Nephron (organoid): ENCODE results near the gene SOCS1.

Source experiments
- H3K27ac Mint-ChIP-seq, 3 experiments: 2 replicates each; pipeline ENCODE4 v1.8.0; 2020; ENCODE audit warnings: mixed read lengths in 3 of 3, mild to moderate bottlenecking in 2 of 3, moderate library complexity in 1 of 3
- H3K27me3 Mint-ChIP-seq: 2 replicates; pipeline ENCODE4 v1.8.0; 2021; ENCODE audit warnings: low read depth, mild to moderate bottlenecking, moderate library complexity, mixed read lengths
- H3K36me3 Mint-ChIP-seq: 2 replicates; pipeline ENCODE4 v1.8.0; 2020; ENCODE audit warnings: low read depth, mixed read lengths
- H3K4me1 Mint-ChIP-seq: 2 replicates; pipeline ENCODE4 v1.8.0; 2020; ENCODE audit warnings: mixed read lengths
- H3K4me3 Mint-ChIP-seq, 3 experiments: 2 replicates each; pipeline ENCODE4 v1.8.0; 2020; ENCODE audit warnings: mild to moderate bottlenecking in 3 of 3, mixed read lengths in 3 of 3, moderate library complexity in 2 of 3
- H3K9me3 Mint-ChIP-seq: 2 replicates; pipeline ENCODE4 v1.8.0; 2020; ENCODE audit warnings: mixed read lengths
- TF ChIP-seq, protein P1 (sequence below), 3 experiments: fragments of 200-600 bp; sonication (generic); IDR thresholded peaks; one replicate each; pipeline ENCODE4 v1.5.0; 2021; ENCODE audit warnings: antibody characterized with exemption in 3 of 3; ENCODE audit not compliant: unreplicated experiment in 3 of 3

SOCS1 gene

DNA sequence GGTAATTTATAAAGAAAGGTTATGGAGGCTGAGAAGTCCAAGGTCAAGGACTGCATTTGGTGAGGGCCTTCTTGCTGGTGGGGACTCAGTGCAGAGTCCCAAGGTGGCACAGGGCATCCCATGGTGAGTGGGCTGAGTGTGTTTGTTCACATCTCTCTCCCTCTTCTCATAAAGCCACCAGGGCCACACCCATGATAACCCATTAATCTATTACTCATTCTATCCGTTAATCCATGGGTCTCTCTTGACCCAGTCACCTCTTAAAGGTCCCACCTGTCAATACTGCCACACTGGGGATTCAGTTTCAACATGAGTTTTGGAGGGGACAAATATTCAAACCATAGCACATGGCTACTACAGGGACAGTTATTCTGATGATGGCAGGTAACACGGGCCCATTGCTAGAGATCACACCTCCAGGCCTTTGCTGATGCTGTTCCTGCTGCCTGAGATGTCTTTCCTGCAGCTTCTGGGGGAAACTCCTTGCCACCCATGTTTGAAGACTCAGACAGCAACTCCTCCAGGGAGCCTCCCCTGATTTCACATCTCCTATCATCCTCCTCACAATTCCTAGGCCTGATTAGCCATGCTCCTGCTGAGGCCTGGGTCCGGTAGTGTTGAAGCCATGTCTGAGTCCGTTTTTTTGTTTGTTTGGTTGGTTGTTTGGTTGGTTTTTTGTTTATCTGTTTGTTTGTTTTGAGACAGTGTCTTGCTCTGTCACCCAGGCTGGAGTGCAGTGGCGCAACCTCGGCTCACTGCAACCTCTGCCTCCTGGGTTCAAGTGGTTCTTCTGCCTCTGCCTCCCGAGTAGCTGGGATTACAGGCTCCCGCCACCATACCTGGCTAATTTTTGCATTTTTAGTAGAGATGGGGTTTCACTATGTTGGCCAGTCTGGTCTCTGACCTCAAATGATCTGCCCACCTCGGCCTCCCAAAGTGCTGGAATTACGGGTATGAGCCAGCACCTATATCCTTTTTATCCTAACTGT lies 16.1 kb downstream of the SOCS1 start:
- TF ChIP-seq, protein P1, sequence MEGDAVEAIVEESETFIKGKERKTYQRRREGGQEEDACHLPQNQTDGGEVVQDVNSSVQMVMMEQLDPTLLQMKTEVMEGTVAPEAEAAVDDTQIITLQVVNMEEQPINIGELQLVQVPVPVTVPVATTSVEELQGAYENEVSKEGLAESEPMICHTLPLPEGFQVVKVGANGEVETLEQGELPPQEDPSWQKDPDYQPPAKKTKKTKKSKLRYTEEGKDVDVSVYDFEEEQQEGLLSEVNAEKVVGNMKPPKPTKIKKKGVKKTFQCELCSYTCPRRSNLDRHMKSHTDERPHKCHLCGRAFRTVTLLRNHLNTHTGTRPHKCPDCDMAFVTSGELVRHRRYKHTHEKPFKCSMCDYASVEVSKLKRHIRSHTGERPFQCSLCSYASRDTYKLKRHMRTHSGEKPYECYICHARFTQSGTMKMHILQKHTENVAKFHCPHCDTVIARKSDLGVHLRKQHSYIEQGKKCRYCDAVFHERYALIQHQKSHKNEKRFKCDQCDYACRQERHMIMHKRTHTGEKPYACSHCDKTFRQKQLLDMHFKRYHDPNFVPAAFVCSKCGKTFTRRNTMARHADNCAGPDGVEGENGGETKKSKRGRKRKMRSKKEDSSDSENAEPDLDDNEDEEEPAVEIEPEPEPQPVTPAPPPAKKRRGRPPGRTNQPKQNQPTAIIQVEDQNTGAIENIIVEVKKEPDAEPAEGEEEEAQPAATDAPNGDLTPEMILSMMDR (IDR thresholded peaks at IDR 0.05; ENCODE audit: unreplicated experiment in 3 of 3): no peak
- Mint-ChIP-seq H3K27me3 (peaks cover 10% of the 10 kb centered on the region), H3K9me3 (no peaks in the 10 kb centered on the region), H3K36me3 (no peaks in the 10 kb centered on the region), H3K4me1 (peaks cover 5% of the 10 kb centered on the region), H3K27ac (no peak overlapping the region), H3K4me3 (no peak overlapping the region)

DNA sequence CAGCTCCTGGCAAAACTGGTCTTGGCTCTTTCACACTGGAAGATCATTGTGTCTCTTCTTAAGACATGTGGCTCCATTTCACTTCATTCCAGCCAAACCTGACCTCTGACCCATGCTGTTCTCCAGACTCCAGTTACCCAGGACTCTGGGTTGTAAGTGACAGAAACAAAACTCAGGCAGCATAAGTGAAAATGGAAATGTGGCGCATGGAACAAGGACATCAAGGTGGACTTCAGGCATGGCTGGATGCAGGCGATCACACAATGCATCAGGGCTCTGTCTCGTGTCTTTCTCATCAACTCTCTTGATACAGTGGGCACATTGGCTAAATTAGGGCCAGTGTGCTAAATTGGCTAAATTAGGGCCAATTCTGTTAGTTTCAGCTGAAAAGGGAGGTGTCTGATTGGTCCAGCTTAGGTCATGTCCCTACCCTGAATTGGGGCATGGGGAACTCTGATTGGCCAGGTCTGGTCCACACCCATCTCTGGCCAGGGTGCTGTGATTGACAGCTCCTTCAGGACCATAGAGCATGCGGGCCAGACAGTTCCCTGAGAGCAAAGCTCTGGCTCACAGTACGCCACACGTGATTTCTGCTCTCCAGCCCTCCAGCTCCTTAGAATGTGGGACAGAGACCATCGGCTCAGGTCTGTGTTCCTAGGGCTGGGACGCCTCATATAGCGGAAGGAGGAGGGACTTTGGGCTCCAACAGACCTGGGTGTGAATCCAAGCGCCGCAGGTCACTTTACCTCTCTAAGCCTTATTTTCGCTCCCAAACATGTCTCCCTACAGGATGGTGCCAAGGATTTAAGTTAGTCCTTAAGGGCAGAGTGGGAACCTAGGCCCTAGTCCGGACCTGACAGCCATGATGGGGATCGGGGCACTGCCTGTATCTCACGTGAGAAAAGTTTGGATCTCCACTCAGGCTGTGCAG lies 17.5 kb downstream of the SOCS1 start:
- Mint-ChIP-seq H3K4me1 (peaks cover 5% of the 10 kb centered on the region), H3K27me3 (peaks cover 5% of the 10 kb centered on the region), H3K36me3 (no peaks in the 10 kb centered on the region), H3K27ac (no peak overlapping the region), H3K4me3 (no peak overlapping the region), H3K9me3 (no peaks in the 10 kb centered on the region)
- TF ChIP-seq, protein P1 (IDR thresholded peaks at IDR 0.05; ENCODE audit: unreplicated experiment in 3 of 3): no peak

DNA sequence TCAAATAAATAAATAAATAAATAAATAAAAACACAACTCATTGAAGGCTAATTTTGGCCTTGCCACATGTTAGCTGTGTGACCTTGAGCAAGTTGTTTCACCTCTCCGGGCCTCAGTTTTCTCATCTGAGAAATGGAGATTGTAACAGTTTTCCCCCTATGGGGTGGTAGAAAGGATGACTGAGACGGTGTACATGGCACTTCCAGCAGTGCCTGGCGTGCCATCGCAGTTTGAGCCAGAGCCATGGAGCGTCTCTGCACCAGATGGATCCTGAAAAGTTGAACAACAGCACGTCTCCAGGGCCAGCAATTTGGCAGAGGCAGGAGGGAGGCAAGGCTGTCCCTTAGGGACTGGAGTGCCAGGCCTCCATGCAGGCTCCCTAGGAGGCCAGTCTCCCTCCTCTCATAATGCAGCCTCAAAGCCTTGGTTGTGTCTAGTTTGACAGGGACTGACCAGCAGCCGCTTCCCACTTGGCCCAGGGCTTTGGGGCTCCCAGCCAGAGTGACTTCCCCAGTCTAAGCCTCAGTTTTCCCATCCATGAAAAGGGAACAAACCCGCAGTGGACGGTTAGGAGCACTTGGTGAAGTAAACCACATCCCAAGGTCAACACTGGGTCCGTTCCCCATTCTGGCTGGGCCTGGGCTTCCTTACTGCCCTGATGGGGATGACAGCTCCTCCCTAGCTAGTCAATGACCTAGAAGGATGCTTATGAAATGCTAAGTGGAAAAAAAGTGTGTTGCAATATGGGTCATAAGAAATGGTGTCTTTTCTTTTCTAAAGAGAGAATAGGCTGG lies 19.3 kb downstream of the SOCS1 start:
- Mint-ChIP-seq H3K36me3 (no peaks in the 10 kb centered on the region), H3K4me3 (no peak overlapping the region), H3K27ac (no peak overlapping the region), H3K27me3 (peaks cover 5% of the 10 kb centered on the region), H3K4me1 (peaks cover 5% of the 10 kb centered on the region), H3K9me3 (no peaks in the 10 kb centered on the region)
- TF ChIP-seq, protein P1 (IDR thresholded peaks at IDR 0.05; ENCODE audit: unreplicated experiment in 3 of 3): no peak

DNA sequence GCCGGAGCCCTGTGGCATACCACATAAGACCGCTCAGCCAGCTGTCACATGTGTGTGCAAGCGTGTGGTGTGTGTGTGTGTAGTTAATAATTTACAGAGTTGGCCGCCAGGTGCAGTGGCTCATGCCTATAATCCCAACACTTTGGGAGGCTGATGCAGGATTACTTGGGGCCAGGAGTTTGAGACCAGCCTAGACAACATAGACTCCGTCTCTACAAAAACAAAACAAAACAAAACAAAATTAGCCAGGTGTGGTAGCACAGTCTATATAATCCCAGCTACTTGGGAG lies 20.4 kb downstream of the SOCS1 start:
- peaks cover 5% of the 10 kb centered on the region for H3K27me3 Mint-ChIP-seq
- no peaks in the 10 kb centered on the region for H3K9me3 Mint-ChIP-seq
- no peak overlapping the region for H3K4me3 Mint-ChIP-seq
- TF ChIP-seq, protein P1 (IDR thresholded peaks at IDR 0.05; ENCODE audit: unreplicated experiment in 3 of 3): no peak
- H3K27ac Mint-ChIP-seq: peak overlapping the region in 2 of 3 experiments; percentile 11 to 24
- peaks cover 9% of the 10 kb centered on the region for H3K4me1 Mint-ChIP-seq
- no peaks in the 10 kb centered on the region for H3K36me3 Mint-ChIP-seq

DNA sequence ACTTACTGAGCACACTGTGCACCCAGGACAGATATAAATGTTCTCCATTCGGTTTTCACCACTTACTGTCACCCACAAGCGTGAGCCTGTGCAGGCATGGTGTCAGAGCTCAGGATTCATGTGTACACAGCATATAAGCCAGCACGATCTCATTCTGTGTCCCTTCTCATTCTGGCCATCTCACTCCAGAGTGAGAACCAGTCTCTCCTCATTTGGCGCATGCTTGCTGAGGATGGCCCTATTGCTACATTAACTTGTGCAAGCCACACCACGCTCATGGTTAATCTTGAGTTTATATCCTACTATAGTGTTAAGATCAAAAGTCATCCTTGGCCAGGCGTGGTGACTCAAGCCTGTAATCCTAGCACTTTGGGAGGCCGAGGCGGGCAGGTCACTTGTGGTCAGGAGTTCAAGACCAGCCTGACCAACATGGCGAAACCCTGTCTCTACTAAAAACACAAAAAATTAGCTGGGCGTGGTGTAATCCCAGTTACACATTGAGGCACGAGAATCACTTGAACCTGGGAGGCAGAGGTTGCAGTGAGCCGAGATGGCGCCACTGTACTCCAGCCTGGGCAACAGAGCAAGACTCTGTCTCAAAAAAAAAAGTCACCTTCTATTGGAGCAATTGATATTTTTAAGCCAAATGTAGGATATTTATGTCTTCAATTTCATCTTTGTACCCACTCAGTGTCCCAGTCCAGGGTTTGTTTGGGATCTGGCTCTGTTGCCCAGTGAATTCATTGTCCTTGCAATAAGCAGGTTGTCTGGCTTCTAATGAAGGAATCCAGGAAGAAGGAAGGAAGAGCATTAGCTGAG lies 20.9 kb downstream of the SOCS1 start:
- TF ChIP-seq, protein P1 (IDR thresholded peaks at IDR 0.05; ENCODE audit: unreplicated experiment in 3 of 3): no peak
- Mint-ChIP-seq H3K36me3 (no peaks in the 10 kb centered on the region), H3K9me3 (no peaks in the 10 kb centered on the region), H3K27me3 (peaks cover 5% of the 10 kb centered on the region), H3K4me3 (no peak overlapping the region), H3K27ac (peak overlapping the region in 2 of 3 experiments; percentile 11 to 24), H3K4me1 (peaks cover 5% of the 10 kb centered on the region)
